ENCODE data around the gene ZMYND8.
"Not testable (repeated sequence)": the region's sequence is repeated elsewhere in the genome, so short reads cannot be mapped to it uniquely, and the experiment has no call there.

ZMYND8 gene

DNA sequence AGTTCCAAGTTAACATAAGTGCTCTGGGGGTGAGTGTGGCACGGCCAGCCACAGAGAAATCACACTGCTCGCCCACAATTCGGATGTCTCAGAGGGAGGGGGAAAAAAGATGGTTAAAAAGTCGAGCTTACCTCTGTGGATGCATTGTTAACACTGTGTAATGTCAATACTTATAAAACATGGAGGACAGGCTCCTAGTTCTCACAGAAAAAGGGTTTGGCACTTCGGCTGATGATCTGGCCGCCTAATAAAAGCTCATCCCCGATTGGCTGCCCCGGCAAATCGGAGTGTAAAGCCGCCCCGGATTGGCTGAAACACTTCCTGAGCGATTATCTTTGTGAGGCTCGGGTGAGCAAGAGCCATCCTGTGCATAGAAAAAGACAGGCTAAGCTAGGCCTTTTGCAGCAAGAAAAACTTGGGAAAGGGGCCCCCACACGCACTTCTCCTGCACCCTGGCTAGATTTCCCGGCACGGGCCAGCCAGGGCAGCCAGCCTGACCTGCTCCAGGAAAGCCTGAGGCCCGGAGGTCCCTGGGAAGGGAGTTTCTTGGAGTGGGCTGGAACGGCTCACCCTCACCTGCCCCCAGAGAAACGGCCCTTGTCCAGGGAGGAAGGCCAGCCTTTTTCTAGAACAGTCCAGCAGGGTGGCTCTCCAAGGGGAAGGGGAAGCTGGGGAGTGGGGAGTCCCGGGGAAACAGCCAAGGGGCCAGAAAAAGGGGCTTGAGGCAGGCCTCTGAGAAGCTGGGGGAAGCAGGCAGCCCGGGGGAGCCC, at the start of gene ZMYND8:
TSS of gene ZMYND8 (minus strand) at position 174 of the 770 bp plus-strand sequence. CDS start at position 145, 29 bp downstream.
- peak; percentile 95 for DNase-seq

DNA sequence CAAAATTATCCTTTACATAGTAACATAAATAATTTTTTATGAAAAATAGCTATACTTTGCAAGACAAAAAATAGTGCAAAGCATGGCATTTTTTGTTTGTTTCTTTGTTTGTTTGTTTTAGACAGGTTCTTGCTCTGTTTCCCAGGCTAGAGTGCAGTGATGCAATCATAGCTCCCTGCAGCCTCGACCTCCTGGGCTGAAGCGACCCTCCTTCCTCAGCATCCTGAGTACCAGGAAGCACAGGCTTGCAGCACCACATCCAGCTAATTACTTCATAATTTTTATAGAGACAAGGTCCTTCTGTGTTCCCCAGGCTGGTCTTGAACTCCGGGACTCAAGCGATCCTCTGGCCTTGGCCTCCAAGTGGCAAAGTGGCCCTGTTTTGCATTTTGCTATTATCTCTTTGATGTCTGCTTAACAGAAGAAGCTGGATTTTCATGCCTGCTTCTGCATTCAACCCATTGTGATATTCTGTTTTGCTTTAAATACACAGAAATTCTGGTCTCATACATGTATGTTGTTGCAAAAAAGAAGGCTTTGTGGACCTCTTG, 49.4 kb upstream of the ZMYND8 start:
- DNase-seq: no peak

DNA sequence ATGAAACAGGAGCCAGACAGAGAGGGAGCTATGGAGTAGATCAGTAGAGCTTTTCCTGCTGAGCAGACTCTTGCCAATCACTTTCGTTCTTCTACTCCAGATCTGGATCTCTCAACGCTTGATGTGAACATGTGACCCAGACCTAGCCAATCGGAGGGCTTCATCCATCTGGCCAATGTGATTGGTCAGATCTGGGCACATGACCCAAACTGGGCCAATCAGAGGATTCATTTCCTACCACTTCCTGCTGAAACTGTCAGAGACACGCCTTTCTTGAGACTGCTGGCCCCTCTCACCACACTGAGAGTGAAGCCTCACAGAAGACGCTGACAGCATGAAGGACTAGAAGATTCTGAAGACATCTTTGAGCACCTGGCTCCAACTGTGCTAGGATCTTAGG, 44.2 kb upstream of the ZMYND8 start:
- DNase-seq: no peak

DNA sequence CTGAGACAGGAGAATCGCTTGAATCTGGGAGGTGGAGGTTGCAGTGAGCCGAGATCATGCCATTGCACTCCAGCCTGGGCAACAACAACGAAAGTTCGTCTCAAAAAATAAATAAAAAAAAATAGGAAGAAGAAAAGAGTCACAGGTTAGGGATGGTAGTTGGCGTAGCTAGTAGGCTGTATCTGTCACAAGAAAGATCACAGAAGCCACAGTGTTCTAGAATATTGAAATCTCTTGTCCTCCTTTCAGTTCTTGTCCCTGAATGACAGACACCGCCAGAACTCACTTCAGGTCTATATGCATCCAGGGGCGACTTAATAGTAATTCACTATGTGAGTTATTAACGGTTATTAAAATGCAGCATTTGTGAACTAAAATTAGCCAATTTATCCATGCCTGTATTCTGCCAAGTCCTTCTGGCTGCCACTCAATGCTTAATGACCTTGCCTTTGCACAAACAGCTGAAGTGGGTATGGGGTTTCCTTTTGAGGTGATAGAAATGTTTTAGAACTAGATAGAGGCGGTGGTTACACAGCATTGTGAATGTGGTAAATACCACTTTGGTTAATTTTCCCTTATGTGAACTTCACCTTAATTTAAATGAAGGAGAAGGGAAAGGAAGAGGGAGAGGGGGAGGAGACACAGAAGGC, 41.3 kb upstream of the ZMYND8 start:
- DNase-seq: no peak

DNA sequence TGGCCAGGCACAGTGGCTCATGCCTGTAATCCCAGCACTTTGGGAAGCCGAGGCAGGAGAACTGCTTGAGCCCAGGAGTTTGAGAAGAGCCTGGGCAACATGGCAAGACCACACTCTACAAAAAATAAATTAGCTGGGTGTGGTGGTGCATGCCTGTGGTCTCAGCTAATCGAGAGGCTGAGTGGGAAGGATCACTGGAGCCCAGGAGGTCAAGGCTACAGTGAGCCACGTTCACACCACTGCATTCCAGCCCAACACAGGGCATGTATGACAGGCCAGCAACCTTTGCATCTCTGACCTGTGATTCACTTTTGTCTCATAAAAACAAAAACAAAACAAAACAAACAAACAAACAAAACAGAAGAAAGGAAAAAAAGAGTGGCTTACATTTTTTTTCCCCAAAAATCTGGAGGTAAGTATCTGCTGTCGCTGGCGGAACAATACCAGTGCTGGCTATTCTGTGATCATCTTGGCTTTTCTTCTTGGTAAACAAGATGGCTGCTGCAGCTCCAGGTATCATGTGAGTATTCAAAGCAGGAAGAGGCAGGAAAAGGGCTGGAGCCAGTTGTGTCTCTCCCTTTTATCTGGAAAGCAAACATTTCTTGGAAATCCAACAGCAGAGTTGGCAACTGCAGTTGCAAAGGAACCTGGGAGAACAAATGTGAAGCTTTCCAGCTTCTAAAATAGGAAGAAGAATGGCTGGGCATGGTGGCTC, 40.4 kb upstream of the ZMYND8 start:
- no peak for DNase-seq

DNA sequence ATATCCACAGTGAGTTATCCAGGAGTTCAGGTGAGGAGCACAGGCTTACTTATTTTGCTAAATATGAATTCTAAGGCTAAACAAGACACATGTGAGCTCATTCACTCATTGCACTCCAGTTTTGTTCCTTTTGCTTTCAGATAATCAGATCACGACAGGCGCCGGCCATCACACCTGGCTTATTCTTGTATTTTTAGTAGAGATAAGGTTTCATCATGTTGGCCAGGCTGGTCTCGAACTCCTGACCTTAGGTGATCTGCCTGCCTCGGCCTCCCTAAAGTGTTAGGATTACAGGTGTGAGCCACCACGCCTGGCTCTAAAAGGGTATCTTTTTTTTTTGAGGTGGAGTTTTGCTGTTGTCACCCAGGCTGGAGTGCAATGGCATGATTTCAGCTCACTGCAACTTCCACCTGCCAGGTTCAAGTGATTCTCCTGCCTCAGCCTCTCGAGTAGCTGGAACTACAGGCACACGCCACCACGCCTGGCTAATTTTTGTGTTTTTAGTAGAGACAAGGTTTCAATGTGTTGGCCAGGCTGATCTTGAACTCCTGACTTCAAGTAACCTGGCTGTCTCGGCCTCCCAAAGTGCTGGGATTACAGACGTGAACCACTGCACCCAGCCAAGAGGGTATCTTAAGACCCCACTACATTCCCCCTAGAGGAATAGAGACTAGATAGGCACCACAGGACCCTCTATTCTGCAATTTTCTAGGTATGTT, 37.5 kb upstream of the ZMYND8 start:
- DNase-seq: not testable (repeated sequence)

DNA sequence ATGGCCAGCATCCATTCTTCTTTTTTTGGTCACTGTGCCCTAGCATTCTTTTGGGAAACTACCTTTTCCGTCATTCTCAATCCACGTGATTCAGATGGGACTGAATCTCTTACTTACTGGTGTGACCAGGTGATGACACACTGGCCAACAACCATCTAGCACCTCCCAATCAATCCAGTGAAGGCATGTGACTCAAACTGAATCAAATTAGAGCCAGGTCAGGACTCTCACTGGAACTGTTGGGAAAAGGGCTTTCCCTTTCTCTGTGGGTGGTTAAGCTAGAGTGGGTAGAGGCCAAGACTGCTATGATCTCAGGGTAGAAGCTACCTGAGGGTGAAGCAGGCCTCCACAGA, 36.2 kb upstream of the ZMYND8 start:
- no peak for DNase-seq

DNA sequence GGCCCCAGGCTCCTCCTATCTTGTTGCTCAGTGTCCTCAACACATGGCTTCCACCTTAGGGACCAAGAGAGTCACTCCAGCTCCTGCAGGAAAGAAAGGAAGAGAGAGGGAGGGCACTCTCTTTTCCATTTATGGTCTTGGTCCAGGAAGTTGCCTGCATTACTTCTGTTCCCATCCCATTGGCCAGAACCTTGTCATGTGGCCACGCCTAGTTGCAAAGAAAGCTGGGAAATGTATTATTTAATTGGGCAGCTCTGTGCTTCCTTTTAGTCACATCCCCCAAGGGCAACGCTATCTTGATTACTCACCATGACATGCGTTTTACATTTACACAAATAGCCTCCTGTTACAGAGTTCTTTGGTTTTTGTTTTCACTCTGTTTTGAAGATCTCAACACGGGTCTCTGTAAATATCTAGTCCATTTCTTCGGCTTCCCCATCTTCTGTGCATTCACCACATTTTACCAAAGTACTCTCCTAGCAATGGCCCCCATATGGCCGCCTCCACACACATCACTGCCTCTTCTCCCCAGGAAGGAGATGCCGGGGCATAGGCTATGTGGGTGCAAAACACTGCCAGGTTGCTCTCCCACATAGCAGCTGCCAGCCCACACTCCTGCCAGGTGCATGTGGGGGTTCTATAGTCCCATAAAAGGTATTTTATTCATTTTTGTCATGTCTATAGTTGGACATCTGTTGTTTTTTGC, 35.7 kb upstream of the ZMYND8 start:
- DNase-seq: peak; percentile 50

DNA sequence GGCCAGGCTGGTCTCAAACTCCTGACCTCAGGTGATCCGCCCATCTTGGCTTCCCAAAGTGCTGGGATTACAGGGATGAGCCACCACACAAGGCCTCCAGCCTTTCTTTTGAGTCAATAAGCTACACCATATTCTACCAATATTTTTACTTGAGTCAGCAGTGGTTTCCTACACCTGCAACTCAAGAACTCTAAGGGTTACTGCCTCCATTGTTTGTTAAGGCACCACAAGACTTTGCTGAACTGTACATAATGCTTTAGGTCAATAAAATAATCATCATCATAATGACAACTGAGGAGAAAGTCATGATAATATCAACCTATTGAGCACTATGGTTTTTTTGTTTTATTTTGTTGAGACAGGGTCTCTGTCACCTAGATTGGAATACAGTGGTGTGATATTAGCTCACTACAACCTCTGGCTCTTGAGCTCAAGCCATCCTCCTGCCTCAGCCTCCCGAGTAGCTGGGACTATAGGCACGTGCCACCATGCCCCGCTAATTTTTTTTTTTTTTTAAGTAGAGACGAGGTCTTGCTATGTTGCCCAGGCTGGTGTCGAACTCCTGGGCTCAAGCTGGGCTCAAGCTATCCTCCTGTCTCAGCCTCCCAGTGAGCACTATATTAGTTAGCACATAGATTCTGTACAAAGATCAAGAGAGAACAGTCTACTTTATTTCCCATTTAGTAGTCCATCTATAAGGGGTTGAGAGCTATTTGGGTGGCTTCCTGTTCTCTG, 34.9 kb upstream of the ZMYND8 start:
- DNase-seq: no peak

DNA sequence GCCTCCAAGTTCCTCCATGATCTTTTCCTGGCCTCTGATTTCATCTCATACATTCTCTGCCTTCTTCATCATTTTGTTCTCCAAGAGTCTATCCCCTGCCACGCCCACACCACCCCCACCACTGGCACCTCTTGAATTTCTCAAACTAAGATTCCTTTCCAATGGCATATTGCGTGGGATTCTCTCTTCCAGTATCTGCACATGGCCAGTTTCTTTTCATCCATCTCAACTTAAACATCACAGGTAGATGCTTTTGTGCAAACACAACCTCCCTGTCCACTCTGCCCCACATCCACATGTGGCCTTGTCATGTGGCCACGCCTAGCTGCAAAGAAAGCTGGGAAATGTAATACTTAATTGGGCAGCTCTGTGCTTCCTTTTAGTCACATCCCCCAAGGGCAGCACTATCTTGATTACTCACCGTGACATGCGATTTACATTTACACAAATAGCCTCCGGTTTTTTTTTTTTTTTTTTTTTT, 33.4 kb upstream of the ZMYND8 start:
- DNase-seq: peak; percentile 27

DNA sequence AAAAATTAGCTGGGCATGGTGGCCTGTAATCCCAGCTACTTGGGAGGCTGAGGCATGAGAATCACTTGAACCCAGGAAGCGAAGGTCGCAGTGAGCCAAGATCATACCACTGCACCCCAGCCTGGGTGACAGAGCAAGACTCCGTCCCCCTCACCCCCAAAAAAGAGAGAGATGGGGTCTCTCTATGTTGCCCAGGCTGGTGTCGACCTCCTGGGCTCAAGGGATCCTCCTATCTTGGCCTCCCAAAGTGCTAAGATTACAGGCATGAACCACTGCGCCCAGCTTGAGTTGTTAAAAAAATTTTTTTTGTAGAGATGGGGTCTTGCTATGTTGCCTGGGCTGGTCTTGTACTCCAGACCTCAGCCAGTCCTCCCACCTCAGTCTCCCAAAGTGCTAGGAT, 29.5 kb upstream of the ZMYND8 start:
- DNase-seq: not testable (repeated sequence)

DNA sequence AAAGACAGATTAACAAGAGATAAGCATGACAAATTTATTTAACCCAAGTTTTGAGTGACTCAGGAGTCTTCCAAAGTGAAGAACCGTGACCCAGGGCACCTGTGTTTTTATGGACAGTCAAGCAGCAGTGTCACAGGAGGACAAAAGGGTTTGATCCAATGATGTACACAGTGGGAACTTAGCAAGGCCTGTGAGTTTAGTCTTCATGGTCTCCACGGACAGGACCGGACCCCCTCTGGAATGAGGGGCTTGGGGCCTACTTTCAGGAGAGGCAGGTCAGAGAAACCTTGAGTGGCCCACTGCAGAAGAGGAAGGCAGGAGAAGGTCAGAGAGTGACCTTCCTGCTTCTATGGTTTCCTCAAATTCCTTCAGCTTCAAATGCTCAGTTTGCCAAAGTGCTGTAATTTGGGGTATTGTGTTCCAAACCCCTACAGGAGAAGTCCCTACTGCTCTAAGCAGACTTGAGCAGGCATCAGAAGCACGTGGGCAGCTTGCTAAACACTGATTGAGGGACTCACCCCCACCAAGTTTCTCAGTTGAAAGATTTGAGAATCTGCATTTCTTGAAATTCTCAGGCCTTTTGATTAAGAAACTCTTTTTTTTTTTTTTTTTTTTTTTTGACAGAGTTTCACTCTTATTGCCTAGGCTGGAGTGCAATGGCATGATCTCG, 26.4 kb upstream of the ZMYND8 start:
- DNase-seq: no peak

DNA sequence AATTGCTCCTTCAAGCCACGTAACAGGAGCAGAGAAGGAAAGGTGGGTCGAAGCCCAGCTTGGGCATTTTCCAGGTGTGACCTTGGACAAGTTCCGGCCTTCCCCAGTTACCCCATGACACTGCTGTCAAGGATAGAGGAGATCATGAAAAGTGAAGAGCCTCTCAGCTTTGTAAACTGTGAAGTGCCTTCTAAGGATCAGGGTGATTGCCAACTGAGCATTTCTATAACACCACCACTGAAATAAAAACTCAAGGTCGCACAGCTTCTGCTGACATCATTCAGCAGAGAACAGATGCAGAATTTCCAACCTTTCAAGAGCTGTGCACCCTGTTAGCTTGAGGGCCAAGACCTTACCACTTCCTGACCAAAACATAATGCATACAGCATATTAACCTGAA, 24.0 kb upstream of the ZMYND8 start:
- no peak for DNase-seq

DNA sequence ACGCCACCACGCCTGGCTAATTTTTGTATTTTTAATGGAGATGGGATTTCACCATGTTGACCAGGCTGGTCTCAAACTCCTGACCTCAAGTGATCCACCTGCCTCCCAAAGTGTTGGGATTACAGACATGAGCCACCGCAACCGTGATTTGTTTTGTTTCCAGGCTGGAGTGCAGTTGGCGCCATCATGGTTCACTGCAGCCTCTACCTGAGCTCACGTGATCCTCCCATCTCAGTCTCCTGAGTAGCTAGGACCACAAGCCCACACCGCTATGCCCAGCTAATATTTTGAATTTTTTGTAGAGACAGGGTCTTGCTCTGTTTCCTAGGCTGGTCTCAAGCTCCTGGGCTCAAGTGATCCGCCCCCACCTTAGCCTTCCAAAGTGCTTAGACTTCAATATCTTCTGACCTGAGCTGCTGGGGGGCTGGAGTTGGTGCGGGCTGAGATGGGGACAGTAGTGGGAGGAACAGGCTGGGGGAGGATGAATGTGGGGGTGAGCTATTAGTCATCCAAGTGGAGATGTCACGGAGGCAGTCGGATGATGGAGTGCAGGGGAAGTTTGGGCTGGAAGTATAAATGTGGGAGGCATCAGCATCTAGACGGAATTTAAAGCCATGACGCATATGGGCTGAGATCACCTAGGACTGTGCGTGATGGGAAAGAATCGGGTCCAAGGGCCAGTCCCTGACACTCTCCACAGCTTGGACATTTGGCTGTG, 23.1 kb upstream of the ZMYND8 start:
- no peak for DNase-seq

DNA sequence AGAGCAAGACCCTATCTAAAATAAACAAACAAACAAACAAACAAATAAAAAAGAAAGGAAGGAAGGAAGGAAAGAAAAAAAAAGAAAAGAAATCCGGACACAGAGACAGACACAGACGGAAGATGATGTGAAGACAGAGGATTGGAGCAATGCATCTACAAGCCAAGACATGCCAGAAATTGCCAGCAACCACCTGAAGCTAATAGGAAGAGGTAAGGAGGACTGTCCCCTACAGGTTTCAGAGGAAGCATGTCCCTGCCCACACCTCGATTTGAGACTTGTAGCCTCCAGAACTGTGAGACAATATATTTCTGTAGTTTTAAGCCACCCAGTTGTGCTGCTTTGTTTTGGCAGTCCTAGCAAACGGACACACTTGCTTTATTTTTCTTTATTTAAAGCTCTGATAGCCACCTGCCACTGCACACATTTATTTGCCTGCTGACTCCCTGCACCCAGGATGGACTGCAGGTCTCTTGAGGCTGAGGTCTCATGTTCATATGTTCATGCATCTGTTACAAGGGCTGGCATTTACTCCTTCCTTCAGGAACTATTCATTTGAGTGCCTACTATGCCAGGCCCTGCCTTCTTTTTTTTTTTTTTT, 20.7 kb upstream of the ZMYND8 start:
- no peak for DNase-seq

DNA sequence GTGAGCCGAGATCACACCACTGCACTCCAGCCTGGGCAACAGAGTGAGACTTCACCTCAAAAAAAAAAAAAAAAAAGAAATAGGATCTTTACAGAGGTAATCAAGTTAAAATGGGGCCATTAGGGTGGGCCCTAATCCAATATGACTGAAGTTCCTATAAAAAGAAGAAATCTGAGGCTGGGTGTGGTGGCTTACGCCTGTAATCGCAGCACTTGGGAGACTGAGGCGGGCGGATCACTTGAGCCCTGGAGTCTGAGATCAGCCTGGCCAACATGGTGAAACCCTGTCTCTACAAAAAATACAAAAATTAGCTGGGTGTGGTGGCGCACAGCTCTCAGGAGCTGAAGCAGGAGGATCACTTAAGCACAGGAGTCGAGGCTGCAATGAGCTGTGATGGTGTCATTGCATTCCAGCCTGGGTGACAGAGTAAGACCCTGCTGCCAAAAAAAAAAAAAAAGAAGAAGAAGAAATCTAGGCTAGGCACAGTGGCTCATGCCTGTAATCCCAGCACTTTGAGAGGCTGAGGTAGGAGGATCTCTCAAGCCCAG, 19.7 kb upstream of the ZMYND8 start:
- not testable (repeated sequence) for DNase-seq

DNA sequence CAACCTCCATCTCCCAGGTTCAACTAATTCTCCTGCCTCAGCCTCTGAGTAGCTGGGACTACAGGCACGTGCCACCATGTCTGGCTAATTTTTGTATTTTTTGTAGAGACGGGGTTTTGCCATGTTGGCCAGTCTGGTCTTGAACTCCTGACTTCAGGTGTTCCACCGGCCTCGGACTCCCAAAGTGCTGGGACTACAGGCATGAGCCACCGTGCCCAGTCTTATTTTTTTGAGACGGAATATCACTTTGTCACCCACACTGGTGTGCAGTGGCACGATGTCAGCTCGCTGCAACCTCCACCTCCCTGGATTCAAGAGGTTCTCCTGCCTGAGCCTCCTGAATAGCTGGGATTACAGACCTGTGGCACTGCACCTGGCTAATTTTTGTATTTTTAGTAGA, 17.6 kb upstream of the ZMYND8 start:
- not testable (repeated sequence) for DNase-seq

DNA sequence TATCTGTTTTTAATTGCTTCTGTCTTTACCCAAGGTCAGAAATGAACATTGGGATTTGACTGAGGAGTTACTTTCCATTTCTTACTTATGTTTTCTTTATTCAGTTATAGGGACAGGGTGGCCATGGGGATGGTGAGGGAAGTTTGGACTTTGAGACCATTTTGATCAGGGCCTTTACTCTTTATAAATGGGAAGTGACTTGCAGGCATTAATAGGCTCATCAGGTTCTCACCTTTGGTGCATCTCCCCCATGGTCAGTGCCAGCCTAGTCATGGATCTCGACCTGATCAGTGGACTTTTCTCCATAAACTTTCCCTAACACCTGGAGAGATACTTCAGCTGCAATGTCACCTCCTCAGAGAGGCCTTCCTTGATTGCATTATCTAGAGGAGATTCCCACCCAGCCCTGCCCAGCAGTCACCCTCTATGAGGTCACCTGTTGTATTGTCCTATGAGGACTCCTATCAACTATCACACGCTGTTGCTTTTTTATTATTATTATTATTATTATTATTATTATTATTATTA, 16.8 kb upstream of the ZMYND8 start:
- no peak for DNase-seq

All from CD4-positive, alpha-beta T cell treated with Interferon gamma for 1 hour (primary cell).